Activated T-cell treated with anti-CD3 and anti-CD28 coated beads for 4 hours (primary cell): ENCODE measurements around the gene PLA2G12B.
"Not testable (repeated sequence)": the region's sequence is repeated elsewhere in the genome, so short reads cannot be mapped to it uniquely, and the experiment has no call there.

Experiments
- DNase-seq: peaks from one replicate; pipeline ENCODE4 v3.0.0-alpha.2; 2020

The PLA2G12B gene, protein sequence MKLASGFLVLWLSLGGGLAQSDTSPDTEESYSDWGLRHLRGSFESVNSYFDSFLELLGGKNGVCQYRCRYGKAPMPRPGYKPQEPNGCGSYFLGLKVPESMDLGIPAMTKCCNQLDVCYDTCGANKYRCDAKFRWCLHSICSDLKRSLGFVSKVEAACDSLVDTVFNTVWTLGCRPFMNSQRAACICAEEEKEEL

GRCh38 chr10:72954596-72955554, at the start of gene PLA2G12B:
PLA2G12B (minus strand) TSS chr10:72954806; CDS start chr10:72954685, 121 bp downstream.
- no peak for DNase-seq

DNA sequence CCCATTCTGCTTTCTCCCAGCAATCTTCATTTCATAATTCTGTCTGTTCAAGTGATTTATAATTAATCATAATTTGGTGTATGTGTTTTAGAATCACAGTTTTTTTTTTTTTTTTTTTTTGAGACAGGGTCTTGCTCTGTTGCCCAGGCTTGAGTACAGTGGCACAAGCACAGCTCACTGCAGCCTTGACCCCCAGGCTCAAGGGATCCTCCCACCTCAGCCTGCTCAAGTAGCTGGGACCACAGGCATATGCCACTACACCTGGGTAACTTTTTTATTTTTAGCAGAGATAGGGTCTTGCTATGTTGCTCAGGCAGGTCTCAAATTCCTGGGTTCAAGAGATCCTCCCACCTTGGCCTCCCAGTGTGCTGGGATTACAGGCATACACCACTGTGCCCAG, 49.2 kb upstream of the PLA2G12B start:
- no peak for DNase-seq

DNA sequence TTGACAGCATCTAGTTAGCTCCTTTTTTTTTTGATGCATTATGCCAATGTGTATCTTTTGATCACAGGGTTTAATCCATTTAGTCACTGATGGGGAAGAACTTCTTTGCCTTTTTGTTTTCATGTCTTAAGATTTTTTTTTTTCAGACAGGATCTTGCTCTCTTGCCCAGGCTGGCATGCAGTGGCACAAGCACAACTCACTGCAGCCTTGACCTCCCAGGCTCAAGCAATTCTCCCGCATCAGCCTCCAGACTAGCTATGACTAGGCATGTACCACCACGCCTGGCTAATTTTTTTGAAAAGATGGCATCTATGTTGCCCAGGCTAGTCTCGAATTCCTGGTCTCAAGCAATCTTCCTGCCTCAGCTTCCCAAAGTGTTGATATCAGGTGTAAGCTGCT, 46.4 kb upstream of the PLA2G12B start:
- no peak for DNase-seq

DNA sequence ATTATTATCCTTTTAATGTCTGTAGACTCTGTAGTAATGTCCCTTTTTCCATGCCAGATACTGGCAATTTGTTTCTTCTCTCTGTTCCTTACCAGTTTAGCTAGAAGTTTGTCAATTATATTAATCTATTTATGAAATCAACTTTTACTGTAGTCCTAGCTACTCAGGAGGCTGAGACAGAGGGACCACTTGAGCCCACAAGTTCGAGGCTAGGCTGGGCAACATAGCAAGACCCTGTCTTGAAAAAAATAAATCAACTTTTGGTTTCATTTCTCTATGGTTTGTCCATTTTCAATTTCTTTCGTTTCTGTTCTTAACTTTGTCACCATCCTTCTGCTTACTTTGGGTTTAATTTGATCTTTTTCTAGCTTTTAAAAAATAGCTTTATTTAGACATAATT, 42.5 kb upstream of the PLA2G12B start:
- DNase-seq = no peak

GRCh38 chr10:72995459-72995858, 40.9 kb upstream of the PLA2G12B start:
- DNase-seq = not testable (repeated sequence)

DNA sequence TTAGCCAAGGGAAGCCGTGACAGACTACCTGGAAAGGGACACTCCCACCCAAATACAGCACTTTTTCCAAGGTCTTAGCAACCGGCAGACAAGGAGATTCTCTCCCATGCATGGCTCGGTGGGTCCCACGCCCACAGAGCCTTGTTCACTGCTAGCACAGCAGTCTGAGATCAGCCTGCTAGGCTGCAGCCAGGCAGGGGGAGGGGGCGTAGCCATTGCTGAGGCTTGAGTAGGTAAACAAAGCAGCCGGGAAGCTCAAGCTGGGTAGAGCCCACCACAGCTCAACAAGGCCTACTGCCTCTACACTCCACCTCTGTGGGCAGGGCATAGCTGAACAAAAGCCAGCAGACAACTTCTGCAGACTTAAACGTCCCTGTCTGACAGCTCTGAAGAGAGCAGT, 35.2 kb upstream of the PLA2G12B start:
- DNase-seq = not testable (repeated sequence)

- not testable (repeated sequence) for DNase-seq
Measured at GRCh38 chr10:72984618-72985017, 30.0 kb upstream of the PLA2G12B start.

GRCh38 chr10:72981882-72982529, 27.4 kb upstream of the PLA2G12B start:
- DNase-seq = no peak

- DNase-seq = no peak
Measured at GRCh38 chr10:72981028-72981881, 26.6 kb upstream of the PLA2G12B start.

DNA sequence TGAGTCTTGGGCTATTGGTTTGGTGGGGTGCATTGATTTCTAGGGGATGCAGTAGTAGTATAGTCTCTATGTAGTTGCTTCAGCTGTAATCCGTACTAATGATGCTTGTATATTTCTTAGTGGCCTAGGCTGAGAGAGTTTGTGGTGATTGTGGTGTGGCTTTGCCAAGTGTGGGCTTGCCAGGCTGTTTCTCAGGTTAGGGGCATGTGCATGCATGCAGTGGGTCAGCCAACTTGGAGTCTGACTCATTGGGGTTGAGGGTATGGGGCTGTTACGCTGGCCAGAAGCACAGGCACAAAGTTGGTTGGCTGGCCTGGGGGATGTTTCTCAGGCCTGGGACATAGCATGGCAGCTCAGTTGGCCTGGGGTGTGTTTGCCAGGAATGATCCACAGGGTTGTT, 25.7 kb upstream of the PLA2G12B start:
- DNase-seq = no peak

DNA sequence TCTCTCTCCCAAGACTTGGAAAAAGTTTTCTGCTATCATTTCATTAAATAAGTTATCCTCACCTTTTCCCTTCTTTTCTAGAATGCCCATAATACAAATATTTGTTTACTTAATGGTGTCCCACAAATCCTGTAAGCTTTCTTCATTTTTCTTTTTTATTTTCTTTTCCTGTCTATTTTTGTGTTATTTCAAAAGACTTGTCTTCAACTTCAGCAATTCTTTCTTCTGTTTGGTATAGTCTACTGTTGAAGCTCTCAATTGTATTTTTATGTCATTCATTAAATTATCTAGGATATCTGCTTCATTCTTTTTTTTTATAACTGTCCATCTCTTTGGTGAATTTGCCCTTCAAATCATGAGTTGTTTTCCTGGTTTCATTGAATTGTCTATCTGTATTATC, 25.1 kb upstream of the PLA2G12B start:
- no peak for DNase-seq

GRCh38 chr10:72976886-72977285, 22.3 kb upstream of the PLA2G12B start:
- no peak for DNase-seq

DNA sequence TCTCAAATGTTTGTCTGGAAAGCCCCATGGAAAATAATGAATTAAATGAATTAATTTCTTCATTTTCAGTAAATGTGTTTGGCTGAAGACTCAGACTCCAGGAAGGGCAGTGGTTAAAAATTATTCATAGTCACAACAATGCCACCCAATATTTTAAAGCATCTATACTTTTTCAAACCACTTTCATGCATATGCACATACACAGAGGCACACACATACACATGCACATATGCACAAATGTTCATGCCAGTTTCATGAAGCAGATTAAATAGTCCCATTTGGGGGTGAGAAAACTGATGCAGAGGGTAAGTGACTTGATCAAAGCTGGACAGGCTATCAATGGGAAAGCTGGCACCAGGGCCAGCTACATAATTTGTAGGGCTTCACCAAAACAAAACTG, 1.4 kb upstream of the PLA2G12B start:
- DNase-seq = no peak

- no peak for DNase-seq
Measured at GRCh38 chr10:72954230-72954595, 393 bp downstream of the PLA2G12B start.

- no peak for DNase-seq
Measured at GRCh38 chr10:72953687-72954086, 919 bp downstream of the PLA2G12B start.

GRCh38 chr10:72952642-72953158, 1.9 kb downstream of the PLA2G12B start:
- DNase-seq = no peak

DNA sequence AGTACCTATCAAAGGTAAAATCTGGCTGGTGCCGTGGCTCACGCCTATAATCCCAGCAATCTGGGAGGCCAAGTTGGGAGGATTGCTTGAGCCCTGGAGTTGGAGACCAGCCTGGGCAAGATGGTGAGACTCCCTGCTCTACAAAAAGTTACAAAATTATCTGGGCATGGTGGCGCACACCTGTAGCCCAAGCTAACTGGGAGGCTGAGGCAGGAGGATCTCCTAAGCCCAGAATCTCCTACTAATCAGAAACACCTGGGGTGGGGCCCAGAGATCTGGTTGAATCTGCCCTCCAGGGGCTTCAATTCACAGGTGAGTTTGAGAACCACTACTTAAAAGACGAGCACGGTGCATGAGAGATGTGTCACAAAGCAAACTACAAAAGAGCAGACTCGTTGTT, 2.4 kb downstream of the PLA2G12B start:
- DNase-seq = no peak

DNA sequence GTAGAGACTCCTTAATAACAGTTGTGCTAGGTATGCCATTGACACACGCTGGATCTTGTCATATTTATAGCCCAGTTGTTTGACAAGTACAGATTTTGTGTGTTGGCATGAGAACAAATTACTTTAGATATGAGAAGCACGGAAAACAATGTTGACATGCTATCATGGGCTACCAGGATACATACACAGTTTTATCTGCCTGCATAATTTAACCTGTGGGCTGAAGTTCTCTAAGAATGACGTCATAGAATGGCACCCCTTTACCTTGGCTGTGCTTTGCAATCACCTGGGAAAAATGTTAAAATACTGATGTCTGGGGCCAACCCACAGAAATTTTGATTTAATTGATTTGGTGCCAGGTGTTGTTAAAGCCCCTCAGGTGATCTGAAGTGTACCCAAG, 2.8 kb downstream of the PLA2G12B start:
- no peak for DNase-seq

DNA sequence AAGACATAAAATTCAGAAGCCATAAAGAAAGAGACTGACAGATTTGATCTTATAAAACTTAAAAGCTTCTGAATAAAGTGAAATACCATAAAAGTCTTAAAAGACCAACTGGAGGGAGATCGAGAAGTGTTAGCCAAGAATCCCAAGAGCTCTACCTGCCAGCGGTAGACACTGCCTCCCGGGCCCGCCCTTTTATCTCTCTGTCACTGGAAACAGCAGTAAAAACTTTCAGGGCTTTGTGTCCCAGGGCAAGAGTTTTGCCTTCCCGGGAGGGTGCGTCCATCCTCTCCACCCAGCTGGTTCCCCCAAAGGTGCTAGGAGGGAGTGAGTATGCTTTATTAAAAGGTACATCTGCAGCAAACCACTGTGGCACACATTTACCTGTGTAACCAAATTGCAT, 5.8 kb downstream of the PLA2G12B start:
- no peak for DNase-seq

GRCh38 chr10:72946963-72947362, 7.6 kb downstream of the PLA2G12B start:
- no peak for DNase-seq

GRCh38 chr10:72943498-72944234, 10.9 kb downstream of the PLA2G12B start:
- no peak for DNase-seq

DNA sequence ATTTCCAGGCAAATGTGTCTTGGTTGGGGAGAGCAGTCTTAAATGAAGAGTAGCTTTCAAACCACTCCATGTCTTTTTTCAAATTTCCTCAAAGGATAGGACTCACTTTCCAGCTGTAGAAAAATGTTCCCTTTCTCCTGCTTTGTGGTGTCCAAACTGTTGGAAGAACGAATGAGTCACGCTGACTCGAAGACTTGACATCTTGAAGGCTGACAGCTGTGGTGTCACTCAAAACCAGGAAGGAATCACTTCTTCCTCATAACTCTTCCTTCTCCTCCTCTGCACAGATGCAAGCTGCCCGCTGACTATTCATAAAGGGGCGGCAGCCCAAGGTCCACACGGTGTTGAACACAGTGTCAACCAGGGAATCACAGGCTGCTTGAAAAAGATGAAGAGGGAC, 19.2 kb downstream of the PLA2G12B start:
- no peak for DNase-seq
